ENCODE results near the gene TNNT2. TPM values are rescaled to one million over a fixed set of nuclear protein-coding genes. Genes with fewer than 3 reads are reported as not detected.

Gene TNNT2
- total and polyA plus RNA-seq, 11 donors: 5,987 to 28,496 (median 7,745) TPM

GRCh38 chr1:201309416-201309815 is 68.1 kb downstream of the TNNT2 start:
- peak overlapping the region in 11 of 12 donors; percentile 17 to 81 (median 65) for H3K27ac ChIP-seq
- ATAC-seq: peak; percentile 54 to 86 (median 65)

More at GRCh38 chr1:201309416-201309815, 68.1 kb downstream of the TNNT2 start:
- Histone ChIP-seq H3K27me3 (peaks cover 0 to 5% (median 0%) of the 10 kb centered on the region in 9 donors), H3K36me3 (no peaks in the 10 kb centered on the region), H3K4me3 (no peak overlapping the region), H3K9me3 (no peaks in the 10 kb centered on the region), H3K4me1 (peaks cover 0 to 42% (median 25%) of the 10 kb centered on the region in 12 donors)
- 5 to 21% (median 14%) methylated on average over 8 to 9 of the region's 9 CpGs for WGBS, 4 donors
- peak; percentile 75 to 84 (median 77) for DNase-seq
- no peak for TF ChIP-seq POLR2A (IDR thresholded peaks at IDR 0.05)
- TF ChIP-seq, protein P1, sequence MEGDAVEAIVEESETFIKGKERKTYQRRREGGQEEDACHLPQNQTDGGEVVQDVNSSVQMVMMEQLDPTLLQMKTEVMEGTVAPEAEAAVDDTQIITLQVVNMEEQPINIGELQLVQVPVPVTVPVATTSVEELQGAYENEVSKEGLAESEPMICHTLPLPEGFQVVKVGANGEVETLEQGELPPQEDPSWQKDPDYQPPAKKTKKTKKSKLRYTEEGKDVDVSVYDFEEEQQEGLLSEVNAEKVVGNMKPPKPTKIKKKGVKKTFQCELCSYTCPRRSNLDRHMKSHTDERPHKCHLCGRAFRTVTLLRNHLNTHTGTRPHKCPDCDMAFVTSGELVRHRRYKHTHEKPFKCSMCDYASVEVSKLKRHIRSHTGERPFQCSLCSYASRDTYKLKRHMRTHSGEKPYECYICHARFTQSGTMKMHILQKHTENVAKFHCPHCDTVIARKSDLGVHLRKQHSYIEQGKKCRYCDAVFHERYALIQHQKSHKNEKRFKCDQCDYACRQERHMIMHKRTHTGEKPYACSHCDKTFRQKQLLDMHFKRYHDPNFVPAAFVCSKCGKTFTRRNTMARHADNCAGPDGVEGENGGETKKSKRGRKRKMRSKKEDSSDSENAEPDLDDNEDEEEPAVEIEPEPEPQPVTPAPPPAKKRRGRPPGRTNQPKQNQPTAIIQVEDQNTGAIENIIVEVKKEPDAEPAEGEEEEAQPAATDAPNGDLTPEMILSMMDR (IDR thresholded peaks at IDR 0.05): peak in 5 of 12 donors; percentile 20 to 43 (median 29)
- intact Hi-C loops (cut with DNase I): loop anchor here in 3 of 10 donors (5.0 kb wide), 3 partner anchors 38 to 47 kb away; no protein-coding TSS in a partner anchor

Other genes starting within 250 kb of the TNNT2 start
- 10 to 100 TPM; 22.6 to 35.9 (median 29.3) TPM for gene TMEM9, start 223.2 kb downstream of the TNNT2 start, total RNA-seq
- gene TMEM9, start 223.2 kb downstream of the TNNT2 start, polyA plus RNA-seq: 10 to 100 TPM; 22.4 to 42.9 TPM
- under 1 TPM in 1 of 9 donors, not detected in 8; 0.04 TPM for gene IGFN1, start 186.9 kb downstream of the TNNT2 start, total RNA-seq
- under 1 TPM in 1 of 2 donors, not detected in 1; 0.03 TPM for gene IGFN1, start 186.9 kb downstream of the TNNT2 start, polyA plus RNA-seq
- 1 to 10 TPM in 1 of 9 donors, under 1 TPM in 6, not detected in 2; 0.09 to 1.6 (median 0.27) TPM for gene PKP1, start 94.2 kb downstream of the TNNT2 start, total RNA-seq
- gene PKP1, start 94.2 kb downstream of the TNNT2 start, polyA plus RNA-seq: under 1 TPM in 1 of 2 donors, not detected in 1; 0.62 TPM
- gene LAD1, start 21.6 kb upstream of the TNNT2 start, total RNA-seq: 10 to 100 TPM in 2 of 9 donors, 1 to 10 TPM in 7; 2.0 to 99.2 (median 6.4) TPM
- 10 to 100 TPM in 1 of 2 donors, 1 to 10 TPM in 1; 6.9 to 49.3 TPM for gene LAD1, start 21.6 kb upstream of the TNNT2 start, polyA plus RNA-seq
- gene TNNI1, start 44.0 kb upstream of the TNNT2 start, total RNA-seq: 10 to 100 TPM in 3 of 9 donors, 1 to 10 TPM in 6; 1.6 to 64.5 (median 8.1) TPM
- 10 to 100 TPM; 25.0 to 27.9 TPM for gene TNNI1, start 44.0 kb upstream of the TNNT2 start, polyA plus RNA-seq
- gene PHLDA3, start 91.5 kb upstream of the TNNT2 start, total RNA-seq: 10 to 100 TPM; 18.4 to 48.1 (median 33.4) TPM
- 10 to 100 TPM; 15.2 to 22.9 TPM for gene PHLDA3, start 91.5 kb upstream of the TNNT2 start, polyA plus RNA-seq
- gene CSRP1, start 129.4 kb upstream of the TNNT2 start, total RNA-seq: 100 to 1,000 TPM in 2 of 9 donors, 10 to 100 TPM in 7; 35.8 to 325 (median 78.6) TPM
- gene CSRP1, start 129.4 kb upstream of the TNNT2 start, polyA plus RNA-seq: 10 to 100 TPM; 46.6 to 81.7 TPM
- gene NAV1, start 161.4 kb upstream of the TNNT2 start, total RNA-seq: 100 to 1,000 TPM in 1 of 9 donors, 10 to 100 TPM in 8; 58.0 to 107 (median 85.0) TPM
- 10 to 100 TPM; 30.5 to 37.6 TPM for gene NAV1, start 161.4 kb upstream of the TNNT2 start, polyA plus RNA-seq